Endothelial cell of umbilical vein (primary cell): Measurements from ENCODE around the gene MRPL12. TPM values are rescaled to one million over a fixed set of nuclear protein-coding genes. Genes with fewer than 3 reads are reported as not detected.

Experiments
- BruUV-seq: library from RNA; stranded (reverse); fragments of 400-500 nt; replicated peaks from 2 replicates; lab custom pipeline; 2021; lab: Mats Ljungman, UMichigan
- CTCF ChIA-PET: fragments of 300-600, 350-600 bp; sonication (Branson Sonifier 250); formaldehyde crosslinking; loops from one replicate; lab custom pipeline; 2021; ENCODE audit warnings: antibody characterized with exemption, inconsistent platforms; lab: Charles Lee
- POLR2A ChIA-PET: fragments of 300-600, 350-600 bp; sonication (Branson Sonifier 250); formaldehyde crosslinking; loops from one replicate; lab custom pipeline; 2021; ENCODE audit warnings: antibody characterized with exemption, inconsistent platforms; lab: Charles Lee
- DNase-seq: peaks from one replicate; pipeline ENCODE4 v3.0.0-alpha.2; 2011; ENCODE audit warnings: low read depth, low spot score
- FAIRE-seq: peaks from 2 replicates; lab custom pipeline; 2011; peaks lifted over from hg19 to GRCh38; lab: Jason Lieb, UNC
- H2AFZ ChIP-seq: 2 replicates; pipeline ENCODE4 v1.6.0; 2012; ENCODE audit warnings: low read depth, low read length, control low read depth, inconsistent platforms
- H3K27ac ChIP-seq: 2 replicates; pipeline ENCODE4 v1.5.1; 2011; ENCODE audit warnings: low read depth, mild to moderate bottlenecking, control low read depth, low read length, moderate library complexity; ENCODE audit not compliant: insufficient read depth
- H3K27me3 ChIP-seq, 2 experiments: 2 replicates each; pipeline versions ENCODE4 v1.6.0 to v1.6.1; 2011; ENCODE audit warnings: low read length in 2 of 2, mixed read lengths in 1 of 2; ENCODE audit not compliant: control insufficient read depth in 2 of 2, insufficient read depth in 2 of 2
- H3K36me3 ChIP-seq, 2 experiments: 2 replicates in 1 of 2; 3 replicates in 1 of 2; pipeline ENCODE4 v1.5.1; 2011; ENCODE audit warnings: low read length in 2 of 2, mild to moderate bottlenecking in 1 of 2, moderate library complexity in 1 of 2; ENCODE audit not compliant: control insufficient read depth in 2 of 2, insufficient read depth in 2 of 2; ENCODE audit errors: extremely low read depth in 1 of 2
- H3K4me1 ChIP-seq: 3 replicates; pipeline ENCODE4 v1.5.1; 2011; ENCODE audit warnings: mild to moderate bottlenecking, low read length; ENCODE audit not compliant: control insufficient read depth, insufficient read depth; ENCODE audit errors: extremely low read depth
- H3K4me2 ChIP-seq: 2 replicates; pipeline ENCODE4 v1.6.1; 2011; ENCODE audit warnings: low read length, control low read depth, mixed read lengths; ENCODE audit not compliant: insufficient read depth
- H3K4me3 ChIP-seq, 3 experiments: fragments of 200-600 bp in 1 of 3; sonication (generic), shearing (Covaris generic) in 1 of 3; replicated peaks in 1 of 3; 2 replicates each; pipeline ENCODE4 v1.5.1; 2011 to 2016; ENCODE audit warnings: control low read depth in 3 of 3, low read length in 3 of 3, mild to moderate bottlenecking in 2 of 3, inconsistent platforms in 1 of 3, low read depth in 1 of 3, moderate library complexity in 1 of 3; ENCODE audit not compliant: insufficient read depth in 1 of 3
- H3K79me2 ChIP-seq: 2 replicates; pipeline ENCODE4 v1.6.0; 2012; ENCODE audit warnings: low read length, inconsistent platforms; ENCODE audit not compliant: control insufficient read depth, insufficient read depth
- H3K9ac ChIP-seq: replicated peaks from 2 replicates; pipeline ENCODE3; 2011; ENCODE audit warnings: low read length, control low read depth; ENCODE audit not compliant: insufficient read depth; ENCODE audit errors: extremely low read depth
- H3K9me1 ChIP-seq: replicated peaks from 3 replicates; pipeline ENCODE4 v1.6.0; 2011; ENCODE audit warnings: mild to moderate bottlenecking, low read length; ENCODE audit not compliant: control insufficient read depth, insufficient read depth; ENCODE audit errors: extremely low read depth
- H3K9me3 ChIP-seq: replicated peaks from 2 replicates; pipeline ENCODE4 v1.5.1; 2012; ENCODE audit warnings: low read length, inconsistent platforms; ENCODE audit not compliant: control insufficient read depth, insufficient read depth
- H4K20me1 ChIP-seq: replicated peaks from 2 replicates; pipeline ENCODE3; 2011; ENCODE audit warnings: mild to moderate bottlenecking, low read length; ENCODE audit not compliant: control insufficient read depth, insufficient read depth; ENCODE audit errors: extremely low read depth
- EZH2 ChIP-seq: IDR thresholded peaks from 2 replicates; pipeline ENCODE4 v1.6.1; 2012; ENCODE audit warnings: borderline replicate concordance, low read depth, mild to moderate bottlenecking, moderate library complexity, low read length, inconsistent platforms; ENCODE audit not compliant: severe bottlenecking
- FOS ChIP-seq: IDR thresholded peaks from 2 replicates; pipeline ENCODE4 v1.6.1; 2011; ENCODE audit warnings: mild to moderate bottlenecking, low read length, moderate library complexity, borderline replicate concordance; ENCODE audit not compliant: insufficient read depth
- GATA2 ChIP-seq: IDR thresholded peaks from 2 replicates; pipeline ENCODE4 v1.7.0; 2011; ENCODE audit warnings: low read depth, mild to moderate bottlenecking, moderate library complexity, mixed read lengths, low read length; ENCODE audit not compliant: insufficient read length, insufficient read depth
- JUN ChIP-seq: IDR thresholded peaks from 2 replicates; pipeline ENCODE4 v1.6.1; 2011; ENCODE audit warnings: borderline replicate concordance, low read depth; ENCODE audit not compliant: insufficient read length, insufficient read depth
- POLR2A ChIP-seq: IDR thresholded peaks from 2 replicates; pipeline ENCODE4 v1.6.1; 2012; ENCODE audit warnings: low read depth, mild to moderate bottlenecking, control low read depth, low read length
- POLR2AphosphoS5 ChIP-seq: IDR thresholded peaks from 2 replicates; pipeline ENCODE4 v1.6.1; 2012; ENCODE audit warnings: low read depth, mild to moderate bottlenecking, control low read depth, low read length, moderate library complexity; ENCODE audit not compliant: insufficient read depth
- dilution Hi-C: fragments of 300-500 bp; cut with MboI; formaldehyde crosslinking; loops from one replicate; pipeline ENCODE4 v1.15.0; 2019; ENCODE audit warnings: low sequenced_read_pairs; ENCODE audit not compliant: extremely low pct_ligation_motif_present
- intact Hi-C: fragments of 100-400 bp; cut with micrococcal nuclease; formaldehyde crosslinking; loops from one replicate; pipeline ENCODE4 v1.10.0; 2022
- polyA plus RNA-seq, 4 experiments: library from polyadenylated mRNA; depleted of rRNA in 3 of 4; stranded (reverse) in 3 of 4; unstranded in 1 of 4; fragments of >200 nt; gene quantifications; 2 replicates each; pipeline versions ENCODE4 v1.2.1 to v1.2.3, GENCODE V29; 2011 to 2012; ENCODE audit warnings: missing spikeins in 1 of 4
- total RNA-seq: library from RNA; stranded (reverse); gene quantifications from 2 replicates; pipeline ENCODE4 v1.2.3, GENCODE V29; 2021
- TF ChIP-seq, protein P1 (sequence below): IDR thresholded peaks from 2 replicates; pipeline ENCODE4 v1.6.1; 2011; ENCODE audit not compliant: insufficient read depth, insufficient read length
- TF ChIP-seq, protein P2 (sequence below), 2 donors: IDR thresholded peaks; 1 replicate in 1 of 2; 2 replicates in 1 of 2; pipeline ENCODE4 v1.5.1; 2011; ENCODE audit warnings: low read length in 2 of 2, mild to moderate bottlenecking in 2 of 2, moderate library complexity in 2 of 2, control low read depth in 1 of 2, inconsistent platforms in 1 of 2, low read depth in 1 of 2; ENCODE audit not compliant: insufficient read depth in 1 of 2; ENCODE audit errors: extremely low read depth in 1 of 2

MRPL12 gene
- total and polyA plus RNA-seq, 2 donors (not counting 3 experiments of a cell fraction or from before 2014, with no cell fraction given), result 91.9 to 99.9 TPM

DNA sequence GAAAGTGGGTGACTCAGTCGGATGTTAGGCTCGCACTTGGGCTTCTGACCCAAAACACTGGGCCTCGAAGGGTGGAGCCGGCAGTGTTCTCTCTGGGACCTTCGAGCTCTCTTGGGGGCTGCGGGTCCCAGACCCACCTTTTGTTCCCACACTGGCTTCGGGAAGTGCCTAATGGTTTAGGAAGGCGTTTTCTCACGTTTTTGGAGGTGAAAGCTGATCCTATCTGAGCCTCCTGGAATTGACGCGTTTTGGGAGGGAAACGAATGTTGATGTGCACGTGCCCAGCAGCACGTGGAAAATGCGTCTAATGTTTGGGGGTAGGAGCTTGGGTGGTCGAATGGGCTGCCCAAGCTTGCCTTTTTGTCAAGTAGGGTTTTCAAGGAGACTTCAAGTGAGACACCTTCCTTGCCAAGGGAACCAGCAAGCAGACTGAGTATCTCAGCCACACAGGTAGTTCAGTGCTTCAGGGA lies 18.7 kb upstream of the MRPL12 start:
- H3K9me3 ChIP-seq, result no peaks in the 10 kb centered on the region
- H3K9ac ChIP-seq, result peak overlapping the region; percentile 87
- peak overlapping the region; percentile 3 to 93 (median 50) for H3K4me3 ChIP-seq
- no peaks in the 10 kb centered on the region for H4K20me1 ChIP-seq
- H3K27ac ChIP-seq, result peak overlapping the region; percentile 50
- no peak for TF ChIP-seq POLR2A
- TF ChIP-seq JUN, result peak; percentile 51
- no peak for TF ChIP-seq EZH2
- TF ChIP-seq, protein P1, sequence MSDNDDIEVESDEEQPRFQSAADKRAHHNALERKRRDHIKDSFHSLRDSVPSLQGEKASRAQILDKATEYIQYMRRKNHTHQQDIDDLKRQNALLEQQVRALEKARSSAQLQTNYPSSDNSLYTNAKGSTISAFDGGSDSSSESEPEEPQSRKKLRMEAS, result peak; percentile 89
- FAIRE-seq, result no peak
- POLR2A ChIA-PET, result no interaction called here
- H3K79me2 ChIP-seq, result peaks cover 73% of the 10 kb centered on the region
- intact Hi-C loops, result loop anchor here (1.0 to 2.0 kb wide), 2 partner anchors 18 kb away; partner anchors contain the start of genes CCDC137, MRPL12 and OXLD1
- TSS peak; percentile 59 for BruUV-seq
- peaks cover 9 to 40% of the 10 kb centered on the region in 2 experiments for H3K36me3 ChIP-seq
- no peaks in the 10 kb centered on the region for H3K27me3 ChIP-seq
- peaks cover 16% of the 10 kb centered on the region for H3K4me1 ChIP-seq
- H3K4me2 ChIP-seq, result peak overlapping the region; percentile 48
- dilution Hi-C loops, result no loop called here
- no peak overlapping the region for H2AFZ ChIP-seq
- CTCF ChIA-PET, result interaction anchor here (3.0 kb wide), 1 partner anchor 18 kb away, joined by 19 read pairs; the partner anchor contains the start of gene MRPL12
- peak; percentile 72 for DNase-seq
- H3K9me1 ChIP-seq, result no peaks in the 10 kb centered on the region

DNA sequence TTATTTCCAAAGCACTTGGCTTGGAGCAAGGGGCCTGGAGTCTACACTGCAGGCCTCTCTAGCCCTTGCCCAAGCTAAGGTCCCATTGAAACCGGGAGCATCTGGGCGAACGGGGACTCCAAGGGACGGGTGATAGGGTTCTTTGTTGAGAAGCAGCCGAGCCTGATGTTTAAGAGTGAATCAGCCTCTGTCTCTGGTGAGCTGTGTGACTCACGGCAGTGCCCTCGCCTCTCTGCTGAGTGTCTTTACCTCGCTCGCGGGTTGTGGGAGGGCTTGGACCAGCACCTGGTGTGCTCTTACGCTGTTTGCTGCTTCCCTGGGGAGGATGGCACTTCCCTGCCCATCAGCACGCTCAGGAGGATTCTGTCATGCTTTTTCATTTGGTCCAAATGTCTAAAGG lies 18.1 kb upstream of the MRPL12 start:
- no TSS peak for BruUV-seq
- H2AFZ ChIP-seq, result no peak overlapping the region
- FAIRE-seq (peak; percentile 53), DNase-seq (peak; percentile 17)
- H4K20me1 ChIP-seq, result no peaks in the 10 kb centered on the region
- no peaks in the 10 kb centered on the region for H3K9me3 ChIP-seq
- H3K4me3 ChIP-seq, result peak overlapping the region in 2 of 3 experiments; percentile 50 to 93
- dilution Hi-C loops, result no loop called here
- H3K9me1 ChIP-seq, result no peaks in the 10 kb centered on the region
- ChIA-PET CTCF (interaction anchor here (0.9 to 3.0 kb wide), 2 partner anchors 9 to 17 kb away, joined by 3 to 19 read pairs; partner anchors contain the start of gene MRPL12), POLR2A (no interaction called here)
- H3K27me3 ChIP-seq, result no peaks in the 10 kb centered on the region
- H3K9ac ChIP-seq, result peak overlapping the region; percentile 87
- intact Hi-C loops, result loop anchor here (2.0 kb wide), 1 partner anchor 18 kb away; the partner anchor contains the start of gene MRPL12
- H3K4me1 ChIP-seq, result peaks cover 16% of the 10 kb centered on the region
- peaks cover 9 to 47% of the 10 kb centered on the region in 2 experiments for H3K36me3 ChIP-seq
- TF ChIP-seq GATA2 (no peak), JUN (no peak), POLR2AphosphoS5 (no peak), FOS (no peak), POLR2A (no peak), EZH2 (no peak)
- TF ChIP-seq, protein P1, result no peak
- TF ChIP-seq, protein P2, sequence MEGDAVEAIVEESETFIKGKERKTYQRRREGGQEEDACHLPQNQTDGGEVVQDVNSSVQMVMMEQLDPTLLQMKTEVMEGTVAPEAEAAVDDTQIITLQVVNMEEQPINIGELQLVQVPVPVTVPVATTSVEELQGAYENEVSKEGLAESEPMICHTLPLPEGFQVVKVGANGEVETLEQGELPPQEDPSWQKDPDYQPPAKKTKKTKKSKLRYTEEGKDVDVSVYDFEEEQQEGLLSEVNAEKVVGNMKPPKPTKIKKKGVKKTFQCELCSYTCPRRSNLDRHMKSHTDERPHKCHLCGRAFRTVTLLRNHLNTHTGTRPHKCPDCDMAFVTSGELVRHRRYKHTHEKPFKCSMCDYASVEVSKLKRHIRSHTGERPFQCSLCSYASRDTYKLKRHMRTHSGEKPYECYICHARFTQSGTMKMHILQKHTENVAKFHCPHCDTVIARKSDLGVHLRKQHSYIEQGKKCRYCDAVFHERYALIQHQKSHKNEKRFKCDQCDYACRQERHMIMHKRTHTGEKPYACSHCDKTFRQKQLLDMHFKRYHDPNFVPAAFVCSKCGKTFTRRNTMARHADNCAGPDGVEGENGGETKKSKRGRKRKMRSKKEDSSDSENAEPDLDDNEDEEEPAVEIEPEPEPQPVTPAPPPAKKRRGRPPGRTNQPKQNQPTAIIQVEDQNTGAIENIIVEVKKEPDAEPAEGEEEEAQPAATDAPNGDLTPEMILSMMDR (IDR thresholded peaks at IDR 0.05; ENCODE audit: extremely low read depth in 1 of 2, insufficient read depth in 1 of 2, low read depth in 1 of 2, low read length in 2 of 2), result no peak
- H3K79me2 ChIP-seq, result peaks cover 79% of the 10 kb centered on the region
- peak overlapping the region; percentile 48 for H3K4me2 ChIP-seq
- H3K27ac ChIP-seq, result peak overlapping the region; percentile 50
